ENCODE data around the gene CEP192. TPM values are rescaled to one million over a fixed set of nuclear protein-coding genes. Genes with fewer than 3 reads are reported as not detected.

Gene CEP192
- total and polyA plus RNA-seq, 2 of the 13 experiments (the other 11 are each of a cell fraction or from before 2014, with no cell fraction given): 15.3 to 24.7 TPM

- TF ChIP-seq AFF4 (CRISPR knock-in tag; IDR thresholded peaks at IDR 0.05) (0 out of 2 replicates have a peak, but pooled peaks have one; percentile 44), BRD4 (CRISPR knock-in tag; IDR thresholded peaks at IDR 0.05) (no peak), TP53 (CRISPR knock-in tag; conservative IDR thresholded peaks at IDR 0.05) (no peak), ISL2 (CRISPR knock-in tag; IDR thresholded peaks at IDR 0.05) (no peak), JUND (CRISPR knock-in tag; IDR thresholded peaks at IDR 0.05) (no peak), SCMH1 (CRISPR knock-in tag; IDR thresholded peaks at IDR 0.05; ENCODE audit: borderline replicate concordance) (no peak), RAD51 (IDR thresholded peaks at IDR 0.05; ENCODE audit: borderline replicate concordance) (no peak), SRSF9 (IDR thresholded peaks at IDR 0.05; ENCODE audit: borderline replicate concordance, insufficient read depth, low read depth, low read length, poor library complexity, severe bottlenecking) (no peak), ZNF660 (CRISPR knock-in tag; IDR thresholded peaks at IDR 0.05; ENCODE audit: borderline replicate concordance, low read depth) (no peak), ZNF350 (CRISPR knock-in tag; IDR thresholded peaks at IDR 0.05; ENCODE audit: borderline replicate concordance, low read depth) (no peak), NFYB (CRISPR knock-in tag; IDR thresholded peaks at IDR 0.05) (no peak), MAX (IDR thresholded peaks at IDR 0.05) (peak; percentile 92), ZNF839 (CRISPR knock-in tag; IDR thresholded peaks at IDR 0.05; ENCODE audit: borderline replicate concordance) (no peak), THRA (CRISPR knock-in tag; IDR thresholded peaks at IDR 0.05; ENCODE audit: borderline replicate concordance) (peak; percentile 39; the same call in 1 of the 2 replicates), ZNF704 (CRISPR knock-in tag; IDR thresholded peaks at IDR 0.05; ENCODE audit: borderline replicate concordance) (no peak), KLF15 (CRISPR knock-in tag; IDR thresholded peaks at IDR 0.05; ENCODE audit: borderline replicate concordance) (no peak), SOX6 (IDR thresholded peaks at IDR 0.05) (no peak), SOX6 (CRISPR knock-in tag; IDR thresholded peaks at IDR 0.05) (peak; percentile 74), ZNF619 (CRISPR knock-in tag; IDR thresholded peaks at IDR 0.05) (no peak), KLF16 (CRISPR knock-in tag; IDR thresholded peaks at IDR 0.05) (no peak; a peak in 1 of 4 replicates), KAT8 (CRISPR knock-in tag; IDR thresholded peaks at IDR 0.05) (peak; percentile 54), HHEX (CRISPR knock-in tag; IDR thresholded peaks at IDR 0.05) (0 out of 2 replicates have a peak, but pooled peaks have one; percentile 30), ZNF605 (CRISPR knock-in tag; IDR thresholded peaks at IDR 0.05) (peak; percentile 89)
These were observed 148.8 kb downstream of the CEP192 start (continued) for GRCh38 chr18:13139885-13140450.

Data from HepG2 (cell line).